Spinal cord (tissue), 10 donors: ENCODE measurements around the gene SORCS2. TPM values are rescaled to one million over a fixed set of nuclear protein-coding genes. Genes with fewer than 3 reads are reported as not detected.

ENCODE experiments used
- DNase-seq, 6 donors: peaks; one replicate each; pipeline versions ENCODE4 v3.0.0 to v3.0.0-alpha.2; 2013 to 2015; ENCODE audit warnings: low spot score in 6 of 6, low read depth in 4 of 6
- H3K27ac ChIP-seq: one replicate; pipeline ENCODE4 v1.5.1; 2013; ENCODE audit warnings: low read depth, low read length, control low read depth
- H3K27me3 ChIP-seq: one replicate; pipeline ENCODE4 v1.6.1; 2013; ENCODE audit warnings: low read length; ENCODE audit not compliant: control insufficient read depth, insufficient read depth
- H3K36me3 ChIP-seq: one replicate; pipeline ENCODE4 v1.6.1; 2013; ENCODE audit warnings: low read length; ENCODE audit not compliant: control insufficient read depth, insufficient read depth
- H3K4me1 ChIP-seq: one replicate; pipeline ENCODE4 v1.6.1; 2013; ENCODE audit warnings: low read length; ENCODE audit not compliant: control insufficient read depth, insufficient read depth
- H3K4me3 ChIP-seq: one replicate; pipeline ENCODE4 v1.5.1; 2013; ENCODE audit warnings: low read depth, low read length, control low read depth
- H3K9me3 ChIP-seq: one replicate; pipeline ENCODE4 v1.6.1; 2013; ENCODE audit warnings: low read length; ENCODE audit not compliant: control insufficient read depth, insufficient read depth
- WGBS: methylation state at CpG from one replicate; pipeline ENCODE4 v1.1.5; 2013; ENCODE audit warnings: missing lambda C conversion rate; ENCODE audit not compliant: insufficient coverage; 5-methylcytosine and 5-hydroxymethylcytosine counted together
- polyA plus RNA-seq, 2 donors: library from polyadenylated mRNA; unstranded; fragments of 120-200 nt; gene quantifications; one replicate each; pipeline ENCODE4 v1.2.1, GENCODE V29; 2013; ENCODE audit not compliant: insufficient read length in 2 of 2
- total RNA-seq, 2 donors: library from RNA; depleted of rRNA in 1 of 2; stranded (reverse); fragments of 120-200 nt in 1 of 2; fragments of >200 nt in 1 of 2; gene quantifications; one replicate each; pipeline versions ENCODE4 v1.2.3 to v1.2.4, GENCODE V29; 2013 to 2014
- donor health status: healthy.

The SORCS2 gene
- total and polyA plus RNA-seq, 4 donors = 7.3 to 24.8 (median 16.5) TPM

DNA sequence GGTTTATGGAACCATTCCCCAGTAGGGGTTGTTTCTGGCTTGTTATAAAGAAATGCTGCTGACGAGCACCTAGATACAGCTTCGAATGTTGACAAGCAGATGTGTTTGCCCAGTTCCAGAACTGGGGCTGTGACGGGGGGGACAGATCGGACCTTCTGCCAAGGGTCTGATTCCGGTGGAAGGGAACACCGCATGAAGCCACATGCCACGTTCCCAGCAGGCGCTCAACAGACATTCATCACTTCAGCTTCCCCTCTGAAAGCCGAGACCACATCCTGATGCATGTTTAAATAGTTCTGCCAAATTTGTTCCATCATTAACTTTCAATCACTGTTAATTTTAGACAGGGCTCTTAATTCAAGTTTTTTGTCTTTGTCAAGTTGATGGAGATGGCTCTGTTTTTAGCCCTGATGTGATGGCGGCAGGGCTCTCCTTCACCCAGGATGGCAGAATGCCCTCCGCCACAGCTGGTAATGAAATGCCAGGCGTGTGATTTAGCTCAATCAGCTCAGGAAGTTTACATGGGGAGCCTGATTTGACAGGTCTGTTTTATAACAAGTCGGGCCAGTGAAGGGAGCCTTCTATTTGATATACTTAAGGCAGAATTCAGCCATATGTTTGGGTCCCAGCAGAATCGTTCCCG lies 185.0 kb downstream of the SORCS2 start:
- Histone ChIP-seq H3K27me3 (peaks cover 2% of the 10 kb centered on the region), H3K4me1 (peaks cover 37% of the 10 kb centered on the region), H3K4me3 (no peak overlapping the region), H3K27ac (no peak overlapping the region), H3K36me3 (no peaks in the 10 kb centered on the region), H3K9me3 (no peaks in the 10 kb centered on the region)
- WGBS = 17% methylated on average over 7 of the region's 15 CpGs
- peak in 2 of 6 donors; percentile 28 to 75 for DNase-seq

- no peak overlapping the region for H3K4me3 ChIP-seq
- H3K36me3 ChIP-seq = no peaks in the 10 kb centered on the region
- no peak overlapping the region for H3K27ac ChIP-seq
- peaks cover 3% of the 10 kb centered on the region for H3K27me3 ChIP-seq
- 88% methylated on average over 6 of the region's 9 CpGs for WGBS
- no peaks in the 10 kb centered on the region for H3K9me3 ChIP-seq
- peak in 1 of 6 donors; percentile 57 for DNase-seq
- H3K4me1 ChIP-seq = peaks cover 48% of the 10 kb centered on the region
Measured at GRCh38 chr4:7379186-7379585, 186.8 kb downstream of the SORCS2 start.

DNA sequence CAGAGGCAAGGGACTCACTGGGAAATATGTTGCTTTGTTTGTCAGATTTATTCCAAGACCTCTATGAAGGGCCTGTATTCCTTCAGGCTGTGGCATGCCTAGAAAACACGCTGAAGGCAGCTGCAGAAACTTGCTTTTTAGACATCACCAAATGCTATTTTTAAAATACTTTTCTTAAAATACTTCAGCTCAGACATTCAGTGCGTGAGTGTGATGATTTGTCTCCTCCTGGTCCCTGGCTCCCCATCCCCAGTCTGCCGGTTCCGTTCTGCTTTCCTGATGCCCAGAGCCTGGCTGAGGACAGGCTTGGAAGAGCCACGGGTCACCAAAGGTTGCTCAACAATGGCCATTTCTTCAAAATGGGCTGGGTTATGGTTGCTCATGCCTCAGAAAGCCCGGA lies 187.4 kb downstream of the SORCS2 start:
- Histone ChIP-seq H3K36me3 (no peaks in the 10 kb centered on the region), H3K4me3 (no peak overlapping the region), H3K9me3 (no peaks in the 10 kb centered on the region), H3K27me3 (peaks cover 3% of the 10 kb centered on the region), H3K27ac (no peak overlapping the region), H3K4me1 (peaks cover 48% of the 10 kb centered on the region)
- 91% methylated on average over 6 of the region's 6 CpGs for WGBS
- peak in 1 of 6 donors; percentile 52 for DNase-seq

- H3K27me3 ChIP-seq = peaks cover 3% of the 10 kb centered on the region
- no peaks in the 10 kb centered on the region for H3K36me3 ChIP-seq
- H3K4me1 ChIP-seq = peaks cover 41% of the 10 kb centered on the region
- no peaks in the 10 kb centered on the region for H3K9me3 ChIP-seq
- no peak overlapping the region for H3K27ac ChIP-seq
- H3K4me3 ChIP-seq = no peak overlapping the region
- DNase-seq = no peak
- 69% methylated on average over 7 of the region's 9 CpGs for WGBS
Measured at GRCh38 chr4:7381221-7381889, 189.0 kb downstream of the SORCS2 start.

GRCh38 chr4:7381890-7382633 lies 189.7 kb downstream of the SORCS2 start:
- H3K4me3 ChIP-seq = no peak overlapping the region
- H3K9me3 ChIP-seq = no peaks in the 10 kb centered on the region
- no peak for DNase-seq
- H3K36me3 ChIP-seq = no peaks in the 10 kb centered on the region
- no peak overlapping the region for H3K27ac ChIP-seq
- 94% methylated on average over 9 of the region's 9 CpGs for WGBS
- H3K27me3 ChIP-seq = peaks cover 3% of the 10 kb centered on the region
- H3K4me1 ChIP-seq = peaks cover 41% of the 10 kb centered on the region

DNA sequence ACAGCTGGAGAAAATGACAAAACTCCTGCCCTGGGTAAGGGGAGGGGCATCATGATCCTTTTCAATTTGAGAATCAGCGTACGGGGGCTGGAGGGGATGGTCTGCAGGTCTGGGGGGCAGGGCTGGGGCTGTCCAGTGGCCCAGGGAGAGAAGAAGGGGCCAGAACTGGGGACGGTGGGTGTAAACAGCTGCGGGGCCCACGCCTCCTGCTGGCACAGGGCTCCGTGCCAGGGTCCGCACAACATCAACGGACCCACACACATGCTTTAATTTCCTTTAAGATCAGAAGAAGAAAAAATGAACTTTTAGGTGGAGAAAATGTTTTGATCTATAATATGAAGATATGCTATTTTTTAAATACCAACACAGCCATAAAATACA lies 190.3 kb downstream of the SORCS2 start:
- H3K36me3 ChIP-seq = no peaks in the 10 kb centered on the region
- 42% methylated on average over 3 of the region's 8 CpGs for WGBS
- no peaks in the 10 kb centered on the region for H3K9me3 ChIP-seq
- H3K27ac ChIP-seq = no peak overlapping the region
- peaks cover 3% of the 10 kb centered on the region for H3K27me3 ChIP-seq
- DNase-seq = no peak
- peaks cover 36% of the 10 kb centered on the region for H3K4me1 ChIP-seq
- no peak overlapping the region for H3K4me3 ChIP-seq

DNA sequence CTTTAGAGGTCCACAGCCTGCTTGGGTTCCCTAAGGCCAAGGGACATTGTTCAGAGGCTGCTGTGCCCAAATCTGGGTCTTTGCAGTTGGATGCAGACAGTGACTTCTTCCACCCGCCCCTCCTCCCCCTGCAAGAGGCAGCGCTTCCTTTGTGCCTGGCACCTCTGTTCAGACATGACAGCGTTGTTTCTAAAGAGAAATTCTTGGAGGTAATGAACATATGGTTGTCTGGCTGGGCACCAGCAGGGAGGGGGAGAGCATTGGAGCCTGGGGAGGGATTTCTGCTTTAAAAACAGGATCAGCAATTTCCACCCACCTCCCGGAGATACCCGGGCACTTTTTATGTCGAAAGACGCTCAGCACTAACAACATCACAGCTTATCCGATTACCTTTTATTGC lies 190.9 kb downstream of the SORCS2 start:
- Histone ChIP-seq H3K27me3 (peaks cover 3% of the 10 kb centered on the region), H3K4me1 (peaks cover 36% of the 10 kb centered on the region), H3K9me3 (no peaks in the 10 kb centered on the region), H3K27ac (no peak overlapping the region), H3K36me3 (no peaks in the 10 kb centered on the region), H3K4me3 (no peak overlapping the region)
- WGBS = 83% methylated on average over 1 of the region's 8 CpGs
- DNase-seq = peak in 1 of 6 donors; percentile 77

GRCh38 chr4:7384003-7384928 lies 191.9 kb downstream of the SORCS2 start:
- no peak for DNase-seq
- peaks cover 32% of the 10 kb centered on the region for H3K4me1 ChIP-seq
- H3K4me3 ChIP-seq = no peak overlapping the region
- no peaks in the 10 kb centered on the region for H3K9me3 ChIP-seq
- H3K27ac ChIP-seq = no peak overlapping the region
- WGBS = 80% methylated on average over 26 of the region's 28 CpGs
- no peaks in the 10 kb centered on the region for H3K36me3 ChIP-seq
- peaks cover 3% of the 10 kb centered on the region for H3K27me3 ChIP-seq
